Mesendoderm (in vitro differentiated cells): ENCODE measurements around the gene FBXO33.
A peak's percentile ranks its signal among the peaks of the same experiment; 100 is the strongest.

Source experiments
- DNase-seq: peaks from one replicate; pipeline ENCODE4 v3.0.0; 2013
- H2AK5ac ChIP-seq: 2 replicates; pipeline ENCODE4 v1.6.1; 2013; ENCODE audit warnings: low read length, inconsistent platforms
- H2BK120ac ChIP-seq: 2 replicates; pipeline ENCODE4 v1.6.1; 2013; ENCODE audit warnings: low read depth, mild to moderate bottlenecking, low read length, moderate library complexity, mixed read lengths
- H2BK15ac ChIP-seq: replicated peaks from 2 replicates; pipeline ENCODE4 v1.6.1; 2013; ENCODE audit warnings: low read depth, mild to moderate bottlenecking, moderate library complexity
- H2BK5ac ChIP-seq: 2 replicates; pipeline ENCODE4 v1.6.1; 2013; ENCODE audit warnings: low read length, inconsistent platforms
- H3K18ac ChIP-seq: 2 replicates; pipeline ENCODE4 v1.6.1; 2013; ENCODE audit warnings: mild to moderate bottlenecking, low read length, mixed read lengths
- H3K23ac ChIP-seq: one replicate; pipeline ENCODE4 v1.6.1; 2013; ENCODE audit warnings: low read length
- H3K27ac ChIP-seq: 2 replicates; pipeline ENCODE4 v1.5.1; 2013; ENCODE audit warnings: low read depth, mild to moderate bottlenecking, inconsistent platforms, low read length, moderate library complexity
- H3K27me3 ChIP-seq: 2 replicates; pipeline ENCODE4 v1.6.1; 2013; ENCODE audit warnings: low read length, control low read depth, mild to moderate bottlenecking, inconsistent platforms; ENCODE audit not compliant: insufficient read depth, poor library complexity
- H3K36me3 ChIP-seq: 2 replicates; pipeline ENCODE4 v1.6.1; 2013; ENCODE audit warnings: low read length, inconsistent platforms; ENCODE audit not compliant: control insufficient read depth, insufficient read depth
- H3K4ac ChIP-seq: one replicate; pipeline ENCODE4 v1.6.1; 2013; ENCODE audit warnings: low read depth, mild to moderate bottlenecking, low read length, moderate library complexity
- H3K4me1 ChIP-seq: 2 replicates; pipeline ENCODE4 v1.6.1; 2013; ENCODE audit warnings: low read depth, low read length, inconsistent platforms; ENCODE audit not compliant: control insufficient read depth
- H3K4me2 ChIP-seq: 2 replicates; pipeline ENCODE4 v1.6.1; 2013; ENCODE audit warnings: low read length
- H3K4me3 ChIP-seq: 2 replicates; pipeline ENCODE4 v1.5.1; 2013; ENCODE audit warnings: mild to moderate bottlenecking, low read length
- H3K56ac ChIP-seq: one replicate; pipeline ENCODE4 v1.6.1; 2013; ENCODE audit warnings: low read length
- H3K79me1 ChIP-seq: 2 replicates; pipeline ENCODE4 v1.6.1; 2013; ENCODE audit warnings: low read length, inconsistent platforms
- H3K79me2 ChIP-seq: 2 replicates; pipeline ENCODE4 v1.6.1; 2013; ENCODE audit warnings: mild to moderate bottlenecking, low read length; ENCODE audit not compliant: control insufficient read depth, insufficient read depth
- H3K9ac ChIP-seq: 2 replicates; pipeline ENCODE4 v1.6.1; 2013; ENCODE audit warnings: low read length, inconsistent platforms
- H4K5ac ChIP-seq: one replicate; pipeline ENCODE4 v1.6.1; 2013; ENCODE audit warnings: low read length
- H4K8ac ChIP-seq: one replicate; pipeline ENCODE4 v1.6.1; 2013; ENCODE audit warnings: low read depth, mild to moderate bottlenecking, control low read depth, low read length, moderate library complexity
- WGBS: extraction: QIAGEN DNeasy Blood & Tissue Kit; methylation state at CpG from one replicate; pipeline ENCODE4 v1.1.7; 2013; ENCODE audit warnings: low lambda C conversion rate, missing lambda C conversion rate; ENCODE audit not compliant: insufficient coverage; ENCODE audit errors: extremely low coverage; 5-methylcytosine and 5-hydroxymethylcytosine counted together

Gene FBXO33

DNA sequence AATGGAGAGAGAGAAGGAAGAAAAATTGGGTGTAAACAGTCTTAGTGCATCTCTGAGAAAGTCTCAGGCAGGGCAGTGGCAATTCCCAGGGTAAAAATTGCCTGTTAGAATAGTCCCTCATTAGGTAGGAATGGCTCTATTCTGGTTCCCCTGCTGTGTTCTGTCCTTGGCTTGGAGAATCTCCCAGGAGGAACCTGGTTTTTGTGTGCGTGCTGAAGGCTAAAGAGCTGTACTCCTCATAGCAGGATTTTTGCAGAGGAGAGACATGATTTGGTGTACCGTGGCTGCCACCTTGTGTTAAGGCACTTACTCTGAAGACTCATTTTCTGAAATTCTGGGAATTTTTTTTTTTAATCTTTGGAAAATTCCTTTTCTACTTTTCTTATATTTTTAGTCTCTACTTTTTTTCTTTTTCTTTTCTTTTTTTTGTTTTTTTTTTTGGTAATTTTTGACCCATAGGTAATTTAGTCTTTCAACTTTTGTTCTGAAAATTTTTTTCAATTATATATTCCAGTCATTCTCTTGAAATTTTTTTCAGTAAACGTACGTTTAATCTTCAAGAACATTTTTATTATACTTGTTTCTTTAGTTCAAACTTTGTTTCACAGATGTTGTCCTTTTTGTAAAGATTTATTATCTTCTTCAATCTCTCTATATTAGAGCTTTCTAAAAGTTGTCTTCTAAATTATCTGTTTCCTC lies 63.8 kb downstream of the FBXO33 start:
- Histone ChIP-seq H3K4me3 (no peak overlapping the region), H4K5ac (no peak overlapping the region), H3K4me1 (peaks cover 15% of the 10 kb centered on the region), H3K56ac (peak overlapping the region; percentile 70), H3K9ac (no peak overlapping the region), H3K23ac (no peak overlapping the region), H2BK15ac (no peak overlapping the region), H2AK5ac (no peak overlapping the region), H4K8ac (no peak overlapping the region), H3K79me2 (no peaks in the 10 kb centered on the region), H3K27ac (peak overlapping the region; percentile 89), H3K36me3 (no peaks in the 10 kb centered on the region), H3K4ac (no peak overlapping the region), H3K27me3 (no peaks in the 10 kb centered on the region), H3K18ac (no peak overlapping the region), H3K4me2 (no peak overlapping the region), H3K79me1 (peaks cover 4% of the 10 kb centered on the region), H2BK5ac (peak overlapping the region; percentile 29), H2BK120ac (no peak overlapping the region)
- peak; percentile 96 for DNase-seq
- WGBS = no CpG with 5 or more reads among the region's 4 CpGs

- DNase-seq = peak; percentile 77
- Histone ChIP-seq H2BK120ac (no peak overlapping the region), H3K9ac (peak overlapping the region; percentile 31), H2BK5ac (peak overlapping the region; percentile 86), H3K4me2 (no peak overlapping the region), H3K23ac (no peak overlapping the region), H3K36me3 (no peaks in the 10 kb centered on the region), H3K27ac (peak overlapping the region; percentile 78), H3K4me3 (no peak overlapping the region), H3K4me1 (peaks cover 15% of the 10 kb centered on the region), H3K4ac (no peak overlapping the region), H4K5ac (no peak overlapping the region), H4K8ac (no peak overlapping the region), H3K18ac (no peak overlapping the region), H3K56ac (peak overlapping the region; percentile 83), H3K79me1 (peaks cover 4% of the 10 kb centered on the region), H2AK5ac (peak overlapping the region; percentile 1), H3K27me3 (no peaks in the 10 kb centered on the region), H2BK15ac (no peak overlapping the region), H3K79me2 (no peaks in the 10 kb centered on the region)
- WGBS = no CpG with 5 or more reads among the region's 2 CpGs
Measured at GRCh38 chr14:39367387-39367751, 64.9 kb downstream of the FBXO33 start.

DNA sequence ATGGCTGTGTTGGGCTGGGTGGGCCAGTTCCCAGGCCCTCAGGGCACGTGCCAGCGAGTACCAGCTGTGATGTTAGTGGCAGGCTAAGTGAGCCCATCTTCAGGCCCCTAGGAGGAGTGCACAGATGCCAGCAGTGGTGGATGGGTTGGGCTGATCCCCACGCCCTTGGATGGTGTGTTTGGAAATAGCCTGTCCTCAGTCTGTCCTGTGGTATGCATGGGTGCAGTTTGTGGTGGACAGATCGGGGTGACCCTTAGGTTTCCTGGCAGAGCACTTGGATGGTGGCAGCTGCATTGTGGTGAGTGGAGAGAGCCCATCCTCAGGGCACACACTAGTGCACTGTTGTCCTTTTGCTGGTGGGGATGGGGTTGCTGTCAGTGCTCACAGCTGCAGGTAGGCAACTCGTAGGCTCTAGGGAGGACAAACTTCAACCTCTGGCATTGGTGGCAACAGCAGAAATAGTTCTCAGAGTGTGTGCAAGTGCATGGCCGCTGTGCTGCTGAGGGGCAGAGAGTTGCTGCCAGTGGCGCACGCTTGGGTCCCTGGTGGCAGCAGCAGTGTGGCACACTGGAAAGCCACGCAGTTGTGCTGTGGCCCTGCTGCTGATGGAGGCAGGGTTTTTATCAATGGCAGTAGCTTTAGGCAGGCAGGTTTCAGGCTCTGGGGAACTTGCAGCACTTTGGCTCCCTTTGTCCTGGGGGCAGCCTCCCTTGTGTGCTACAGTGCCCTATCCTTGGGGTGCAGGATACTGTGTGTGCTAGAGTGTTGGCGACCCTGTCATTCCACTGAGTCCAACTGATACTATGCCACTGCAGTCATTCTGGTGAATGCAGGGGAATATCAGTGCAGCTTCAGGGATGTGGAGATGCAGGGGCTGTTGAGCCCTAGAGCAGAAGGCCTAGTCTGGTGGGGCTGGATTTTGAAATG lies 65.5 kb downstream of the FBXO33 start:
- H3K79me1 ChIP-seq = peaks cover 4% of the 10 kb centered on the region
- H3K18ac ChIP-seq = no peak overlapping the region
- peak; percentile 28 for DNase-seq
- no peak overlapping the region for H2BK120ac ChIP-seq
- no peak overlapping the region for H3K4me3 ChIP-seq
- H2AK5ac ChIP-seq = peak overlapping the region; percentile 69
- H3K27me3 ChIP-seq = no peaks in the 10 kb centered on the region
- H3K79me2 ChIP-seq = no peaks in the 10 kb centered on the region
- H3K4ac ChIP-seq = peak overlapping the region; percentile 28
- H3K4me1 ChIP-seq = peaks cover 15% of the 10 kb centered on the region
- no CpG with 5 or more reads among the region's 10 CpGs for WGBS
- H2BK15ac ChIP-seq = no peak overlapping the region
- no peak overlapping the region for H3K4me2 ChIP-seq
- H4K5ac ChIP-seq = no peak overlapping the region
- H4K8ac ChIP-seq = no peak overlapping the region
- peak overlapping the region; percentile 86 for H2BK5ac ChIP-seq
- H3K27ac ChIP-seq = peak overlapping the region; percentile 78
- H3K56ac ChIP-seq = peak overlapping the region; percentile 83
- H3K36me3 ChIP-seq = no peaks in the 10 kb centered on the region
- H3K9ac ChIP-seq = peak overlapping the region; percentile 31
- H3K23ac ChIP-seq = peak overlapping the region; percentile 3

DNA sequence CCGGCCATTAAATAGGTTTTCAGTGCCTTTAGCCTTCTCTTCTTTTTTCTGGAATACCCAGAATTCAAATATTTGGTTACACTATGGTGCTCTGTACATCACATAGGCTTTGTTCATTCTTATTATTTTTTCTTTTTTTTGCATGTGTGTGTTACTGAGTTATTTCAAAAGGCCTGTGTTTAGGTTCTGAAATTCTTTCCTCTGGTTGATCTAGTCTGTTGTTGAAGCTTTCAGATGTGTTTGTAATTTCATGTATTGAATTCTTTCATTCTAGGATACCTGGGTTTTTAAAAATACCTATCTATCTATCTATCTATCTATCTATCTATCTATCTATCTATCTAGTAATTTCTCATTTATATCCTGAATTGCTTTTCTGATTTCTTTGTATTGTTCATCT lies 66.9 kb downstream of the FBXO33 start:
- Histone ChIP-seq H3K27me3 (no peaks in the 10 kb centered on the region), H3K56ac (no peak overlapping the region), H2BK120ac (no peak overlapping the region), H4K8ac (no peak overlapping the region), H3K4me3 (no peak overlapping the region), H3K18ac (no peak overlapping the region), H2BK15ac (no peak overlapping the region), H3K23ac (no peak overlapping the region), H3K79me2 (no peaks in the 10 kb centered on the region), H3K36me3 (no peaks in the 10 kb centered on the region), H3K9ac (no peak overlapping the region), H3K27ac (no peak overlapping the region), H2AK5ac (no peak overlapping the region), H3K4me1 (peaks cover 15% of the 10 kb centered on the region), H3K4me2 (no peak overlapping the region), H4K5ac (no peak overlapping the region), H2BK5ac (no peak overlapping the region), H3K4ac (no peak overlapping the region), H3K79me1 (peaks cover 4% of the 10 kb centered on the region)
- no peak for DNase-seq
- WGBS = no CpG with 5 or more reads among the region's 1 CpG

DNA sequence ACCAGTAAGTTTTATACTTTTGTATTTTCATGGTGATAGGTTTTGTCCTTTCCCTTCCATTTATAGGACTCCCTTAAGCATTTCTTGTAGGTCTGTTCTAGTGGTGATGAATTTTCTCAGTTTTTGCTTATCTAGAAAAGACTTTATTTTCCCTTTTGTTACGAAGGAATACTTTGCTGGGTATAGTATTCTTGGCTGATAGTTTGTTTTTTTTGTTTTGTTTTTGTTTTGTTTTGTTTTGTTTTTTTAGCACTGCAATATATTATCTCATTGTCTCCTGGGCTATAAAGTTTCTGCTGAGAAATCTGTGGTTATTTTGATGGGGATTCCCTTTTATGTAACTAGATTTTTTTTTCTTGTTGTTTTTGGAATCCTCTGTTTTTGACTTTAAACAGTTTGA lies 67.7 kb downstream of the FBXO33 start:
- H3K4ac ChIP-seq = no peak overlapping the region
- no peak overlapping the region for H2BK5ac ChIP-seq
- H3K18ac ChIP-seq = no peak overlapping the region
- no peak overlapping the region for H3K56ac ChIP-seq
- no peak overlapping the region for H4K5ac ChIP-seq
- H3K4me1 ChIP-seq = peaks cover 15% of the 10 kb centered on the region
- no peak overlapping the region for H2AK5ac ChIP-seq
- WGBS = no CpG with 5 or more reads among the region's 1 CpG
- DNase-seq = no peak
- no peak overlapping the region for H3K9ac ChIP-seq
- no peak overlapping the region for H3K4me2 ChIP-seq
- H3K4me3 ChIP-seq = no peak overlapping the region
- no peak overlapping the region for H3K27ac ChIP-seq
- H3K23ac ChIP-seq = no peak overlapping the region
- no peaks in the 10 kb centered on the region for H3K79me2 ChIP-seq
- H3K79me1 ChIP-seq = peaks cover 4% of the 10 kb centered on the region
- no peak overlapping the region for H2BK15ac ChIP-seq
- no peaks in the 10 kb centered on the region for H3K27me3 ChIP-seq
- H3K36me3 ChIP-seq = no peaks in the 10 kb centered on the region
- H4K8ac ChIP-seq = no peak overlapping the region
- H2BK120ac ChIP-seq = no peak overlapping the region
